T-helper 9 cell (primary cell): ENCODE results near the gene FAM222B.
"Not testable (repeated sequence)": the region's sequence is repeated elsewhere in the genome, so short reads cannot be mapped to it uniquely, and the experiment has no call there.

Source experiments
- DNase-seq: peaks from one replicate; pipeline ENCODE4 v3.0.0-alpha.2; 2020
- total RNA-seq, 2 donors: gene quantifications; one replicate each; lab custom pipeline; 2026; lab: John Stamatoyannopoulos, UW

The FAM222B gene
- total RNA-seq = 10.1 to 12.5 reads per million in 2 donors

GRCh38 chr17:28842282-28843012 lies at the start of gene FAM222B:
Gene FAM222B, minus strand, starts transcription at chr17:28842790. Its CDS starts 76,123 bp downstream, at chr17:28766667.
- DNase-seq = peak; percentile 77

- DNase-seq = no peak
Measured at GRCh38 chr17:28892024-28892423, 49.4 kb upstream of the FAM222B start.

- DNase-seq = no peak
Measured at GRCh38 chr17:28891201-28891600, 48.6 kb upstream of the FAM222B start.

- DNase-seq = no peak
Measured at GRCh38 chr17:28889996-28890395, 47.4 kb upstream of the FAM222B start.

GRCh38 chr17:28888832-28889231 lies 46.2 kb upstream of the FAM222B start:
- DNase-seq = no peak

- DNase-seq = no peak
Measured at GRCh38 chr17:28887871-28888471, 45.4 kb upstream of the FAM222B start.

GRCh38 chr17:28885951-28886350 lies 43.4 kb upstream of the FAM222B start:
- DNase-seq = no peak

- DNase-seq = no peak
Measured at GRCh38 chr17:28885363-28885762, 42.8 kb upstream of the FAM222B start.

GRCh38 chr17:28883967-28884702 lies 41.5 kb upstream of the FAM222B start:
- DNase-seq = no peak

- no peak for DNase-seq
Measured at GRCh38 chr17:28882154-28882895, 39.7 kb upstream of the FAM222B start.

- DNase-seq = no peak
Measured at GRCh38 chr17:28881533-28882056, 39.0 kb upstream of the FAM222B start.

- no peak for DNase-seq
Measured at GRCh38 chr17:28880572-28880945, 38.0 kb upstream of the FAM222B start.

- DNase-seq = no peak
Measured at GRCh38 chr17:28879886-28880571, 37.4 kb upstream of the FAM222B start.

- DNase-seq = no peak
Measured at GRCh38 chr17:28878981-28879380, 36.4 kb upstream of the FAM222B start.

- no peak for DNase-seq
Measured at GRCh38 chr17:28878158-28878910, 35.7 kb upstream of the FAM222B start.

- not testable (repeated sequence) for DNase-seq
Measured at GRCh38 chr17:28877150-28877711, 34.6 kb upstream of the FAM222B start.

- DNase-seq = no peak
Measured at GRCh38 chr17:28875848-28876550, 33.4 kb upstream of the FAM222B start.

GRCh38 chr17:28874750-28875149 lies 32.2 kb upstream of the FAM222B start:
- DNase-seq = no peak

GRCh38 chr17:28873839-28874238 lies 31.2 kb upstream of the FAM222B start:
- DNase-seq = no peak

- no peak for DNase-seq
Measured at GRCh38 chr17:28871056-28871579, 28.5 kb upstream of the FAM222B start.
